Activated CD8-positive, alpha-beta T cell treated with anti-CD3 and anti-CD28 coated beads for 36 hours (primary cell): ENCODE results near the gene SPATA2. TPM values are rescaled to one million over a fixed set of nuclear protein-coding genes. Genes with fewer than 3 reads are reported as not detected.
A peak's percentile ranks its signal among the peaks of the same experiment; 100 is the strongest.

Source experiments
- ATAC-seq: fragments of 200-7000 bp; cut with Tn5 transposase; one replicate; pipeline ENCODE4 v1.10.0; 2021; ENCODE audit warnings: mild to moderate bottlenecking, moderate library complexity
- CTCF ChIA-PET: fragments of 350-600 bp; sonication (Branson Sonifier 250); formaldehyde crosslinking; loops from one replicate; lab custom pipeline; 2021; ENCODE audit warnings: antibody characterized with exemption; lab: Charles Lee
- POLR2A ChIA-PET: fragments of 350-600 bp; sonication (Branson Sonifier 250); formaldehyde crosslinking; loops from one replicate; lab custom pipeline; 2021; ENCODE audit warnings: antibody characterized with exemption; lab: Charles Lee
- DNase-seq: peaks from one replicate; pipeline ENCODE4 v3.0.0-alpha.2; 2020
- H3K27ac Mint-ChIP-seq: one replicate; pipeline ENCODE4 v1.8.0; 2021; ENCODE audit warnings: mild to moderate bottlenecking, mixed read lengths
- H3K27me3 Mint-ChIP-seq: one replicate; pipeline ENCODE4 v1.8.0; 2021; ENCODE audit warnings: mixed read lengths
- H3K36me3 Mint-ChIP-seq: one replicate; pipeline ENCODE4 v1.8.0; 2021; ENCODE audit warnings: low read depth, mixed read lengths
- H3K4me1 Mint-ChIP-seq: one replicate; pipeline ENCODE4 v1.8.0; 2021; ENCODE audit warnings: low read depth, mixed read lengths
- H3K4me3 Mint-ChIP-seq: one replicate; pipeline ENCODE4 v1.8.0; 2021; ENCODE audit warnings: mild to moderate bottlenecking, moderate library complexity, mixed read lengths
- H3K9me3 Mint-ChIP-seq: one replicate; pipeline ENCODE4 v1.8.0; 2021; ENCODE audit warnings: mixed read lengths
- CTCF ChIP-seq: fragments of 200-600 bp; IDR thresholded peaks from one replicate; pipeline ENCODE4 v1.8.0; 2022; ENCODE audit warnings: antibody characterized with exemption, mild to moderate bottlenecking
- intact Hi-C: fragments of 100-400 bp; cut with micrococcal nuclease; formaldehyde crosslinking; loops from one replicate; pipeline ENCODE4 v1.10.0; 2022
- total RNA-seq, 2 experiments: library from RNA; stranded (reverse); gene quantifications; one replicate each; pipeline ENCODE4 v1.2.3, GENCODE V29; 2021

SPATA2 gene
- total RNA-seq, 2 experiments from 2014 or later: 6.2 to 7.4 TPM

DNA sequence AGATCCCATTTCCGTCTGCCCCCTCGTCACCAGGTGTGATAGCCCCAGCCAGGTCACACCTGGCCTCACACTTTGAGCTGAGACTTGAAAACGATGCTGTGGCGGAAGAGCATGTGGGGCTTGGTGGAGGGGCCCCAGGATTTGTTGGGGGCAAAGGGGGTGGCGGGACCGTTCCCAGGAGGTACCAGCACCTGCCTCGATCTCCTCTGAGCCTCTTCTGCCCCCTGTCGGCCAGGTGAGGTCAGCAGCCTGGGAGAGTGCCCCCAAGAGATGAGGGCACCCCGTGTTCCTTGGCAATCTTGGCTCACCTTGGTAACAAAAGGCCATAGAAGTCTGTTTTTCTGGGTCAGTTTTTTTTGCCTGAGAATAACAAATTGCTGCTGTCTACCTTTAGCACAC lies 25.4 kb downstream of the SPATA2 start:
- ATAC-seq: no peak
- Mint-ChIP-seq H3K4me1 (peaks cover 34% of the 10 kb centered on the region), H3K27ac (no peak overlapping the region), H3K9me3 (no peaks in the 10 kb centered on the region), H3K36me3 (peaks cover 7% of the 10 kb centered on the region), H3K4me3 (no peak overlapping the region), H3K27me3 (no peaks in the 10 kb centered on the region)
- DNase-seq: no peak
- intact Hi-C loops: no loop called here
- POLR2A ChIA-PET: interaction anchor here (0.8 to 1.4 kb wide), 2 partner anchors 22 to 101 kb away, joined by 3 read pairs; no protein-coding TSS in a partner anchor
- no peak for TF ChIP-seq CTCF
- CTCF ChIA-PET: interaction anchor here (0.7 to 4.7 kb wide), 10 partner anchors 14 to 337 kb away, joined by 3 to 40 read pairs (median 8); no protein-coding TSS in a partner anchor

GRCh38 chr20:49889001-49889934 lies 26.1 kb downstream of the SPATA2 start:
- intact Hi-C loops: no loop called here
- Mint-ChIP-seq H3K27ac (no peak overlapping the region), H3K9me3 (no peaks in the 10 kb centered on the region), H3K27me3 (no peaks in the 10 kb centered on the region), H3K4me1 (peaks cover 31% of the 10 kb centered on the region), H3K36me3 (peaks cover 7% of the 10 kb centered on the region), H3K4me3 (no peak overlapping the region)
- ChIA-PET POLR2A (interaction anchor here (0.8 to 1.4 kb wide), 2 partner anchors 23 to 101 kb away, joined by 3 read pairs; no protein-coding TSS in a partner anchor), CTCF (interaction anchor here (0.6 to 4.7 kb wide), 32 partner anchors 7 to 514 kb away, joined by 3 to 40 read pairs (median 4); partner anchors contain the start of gene B4GALT5)
- DNase-seq: no peak
- ATAC-seq: no peak
- TF ChIP-seq CTCF: no peak

DNA sequence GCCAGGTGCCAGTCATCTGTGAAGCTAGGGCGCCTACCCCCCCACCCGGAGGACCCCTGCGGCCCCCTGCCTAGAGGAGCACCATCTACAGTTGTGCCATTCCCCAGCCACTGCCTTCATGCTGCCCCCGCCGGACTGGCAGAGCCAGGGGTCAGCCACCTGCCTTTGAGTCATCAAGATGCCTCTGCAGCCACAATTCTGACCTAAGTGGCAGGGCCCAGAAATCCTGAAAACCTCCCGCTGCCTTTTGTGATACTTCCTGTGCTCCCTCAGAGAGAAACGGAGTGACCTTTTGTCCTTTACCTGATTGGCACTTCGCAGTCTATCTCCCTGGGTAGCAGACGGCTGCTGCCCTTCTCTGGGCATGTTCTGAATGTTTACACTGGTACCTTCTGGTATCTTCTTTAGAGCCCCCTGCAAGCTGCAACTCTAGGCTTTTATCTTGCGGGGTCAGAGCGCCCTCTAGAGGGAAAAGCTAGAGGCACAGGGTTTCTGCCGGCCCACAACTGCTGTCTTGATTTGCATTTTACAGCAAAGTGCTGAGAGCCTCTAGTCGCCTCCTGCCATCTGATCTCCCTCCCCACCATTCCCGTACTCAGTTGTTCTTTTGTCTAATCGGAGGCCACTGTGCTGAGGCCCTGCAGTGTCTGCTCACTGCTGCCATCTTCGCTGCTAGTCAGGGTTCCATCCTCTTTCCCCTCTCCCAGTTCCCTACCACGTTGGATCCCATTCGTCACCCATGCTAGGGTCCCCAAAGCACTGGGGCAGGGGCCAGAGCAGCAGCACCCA lies 26.9 kb downstream of the SPATA2 start:
- intact Hi-C loops: no loop called here
- TF ChIP-seq CTCF: peak; percentile 92
- H3K4me1 Mint-ChIP-seq: peaks cover 22% of the 10 kb centered on the region
- no peaks in the 10 kb centered on the region for H3K9me3 Mint-ChIP-seq
- no peak overlapping the region for H3K4me3 Mint-ChIP-seq
- peak; percentile 76 for DNase-seq
- no peak overlapping the region for H3K27ac Mint-ChIP-seq
- H3K36me3 Mint-ChIP-seq: peaks cover 9% of the 10 kb centered on the region
- H3K27me3 Mint-ChIP-seq: no peaks in the 10 kb centered on the region
- ChIA-PET POLR2A (interaction anchor here (0.5 kb wide), 1 partner anchor 174 kb away, joined by 3 read pairs; no protein-coding TSS in a partner anchor), CTCF (interaction anchor here (0.6 to 4.7 kb wide), 31 partner anchors 8 to 513 kb away, joined by 3 to 40 read pairs (median 4); partner anchors contain the start of gene B4GALT5)
- peak; percentile 68 for ATAC-seq

- Mint-ChIP-seq H3K9me3 (no peaks in the 10 kb centered on the region), H3K4me1 (peaks cover 14% of the 10 kb centered on the region), H3K27me3 (no peaks in the 10 kb centered on the region), H3K4me3 (no peak overlapping the region), H3K27ac (peak overlapping the region; percentile 52), H3K36me3 (peaks cover 9% of the 10 kb centered on the region)
- TF ChIP-seq CTCF: no peak
- POLR2A ChIA-PET: interaction anchor here (0.5 to 0.9 kb wide), 2 partner anchors 173 to 276 kb away, joined by 3 read pairs; no protein-coding TSS in a partner anchor
- intact Hi-C loops: no loop called here
- CTCF ChIA-PET: interaction anchor here (0.6 to 4.7 kb wide), 31 partner anchors 8 to 512 kb away, joined by 3 to 40 read pairs (median 4); partner anchors contain the start of gene B4GALT5
- ATAC-seq (no peak), DNase-seq (no peak)
Observed at GRCh38 chr20:49887251-49888211, 27.8 kb downstream of the SPATA2 start.
